Measurements from ENCODE around the gene BIRC2. TPM values are rescaled to one million over a fixed set of nuclear protein-coding genes. Genes with fewer than 3 reads are reported as not detected.

The BIRC2 gene
- total and polyA plus RNA-seq, 2 experiments from 2014 or later = 60.7 to 73.7 TPM

DNA sequence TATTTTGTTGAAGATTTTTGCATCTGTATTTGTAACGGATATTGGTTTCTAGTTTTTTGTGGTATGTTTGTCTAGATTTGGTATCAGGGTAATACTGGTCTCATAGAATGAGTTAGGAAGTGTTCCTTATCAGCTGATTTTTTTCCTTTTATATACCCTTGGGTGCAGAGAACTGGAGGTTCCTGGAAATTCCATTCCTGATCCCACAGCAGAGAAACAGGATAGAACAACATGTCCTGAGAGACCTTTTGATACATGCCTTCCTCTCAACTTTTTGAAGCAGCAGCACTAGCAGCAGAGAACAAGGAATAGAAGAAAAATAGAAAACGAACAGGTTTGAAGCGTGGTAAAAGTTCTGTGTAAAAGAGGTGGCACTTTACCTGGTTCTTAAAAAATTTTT is 36.8 kb downstream of the BIRC2 start:
- Histone ChIP-seq H3K4me1 (ENCODE audit: insufficient read depth) (no peaks in the 10 kb centered on the region), H4K20me1 (ENCODE audit: insufficient read depth) (no peaks in the 10 kb centered on the region), H3K9ac (no peak overlapping the region), H3K9me2 (ENCODE audit: insufficient read depth) (no peaks in the 10 kb centered on the region), H3K27me3 (replicated peaks; ENCODE audit: insufficient read depth) (no peaks in the 10 kb centered on the region), H3K9me3 (ENCODE audit: low read depth) (no peaks in the 10 kb centered on the region), H3K27ac (no peak overlapping the region), H3K79me2 (ENCODE audit: insufficient read depth) (peaks cover 53% of the 10 kb centered on the region), H3F3A (ENCODE audit: insufficient read depth) (peaks cover 44% of the 10 kb centered on the region; the same call in 1 of the 2 replicates), H3K4me2 (ENCODE audit: unreplicated experiment) (no peak overlapping the region), H3K36me3 (ENCODE audit: low read depth) (peaks cover 59% of the 10 kb centered on the region), H2AFZ (no peak overlapping the region), H3K4me3 (no peak overlapping the region)
- in situ Hi-C loops (cut with MboI) = no loop called here
- TF ChIP-seq EZH2phosphoT487 (IDR thresholded peaks at IDR 0.05; ENCODE audit: insufficient read depth, low read depth) = no peak
- 97 to 99% methylated on average over 3 of the region's 3 CpGs for WGBS, 2 experiments (ENCODE audit: low coverage in 1 of 2, low lambda C conversion rate in 2 of 2, missing lambda C conversion rate in 2 of 2)
- DNase-seq = no peak

DNA sequence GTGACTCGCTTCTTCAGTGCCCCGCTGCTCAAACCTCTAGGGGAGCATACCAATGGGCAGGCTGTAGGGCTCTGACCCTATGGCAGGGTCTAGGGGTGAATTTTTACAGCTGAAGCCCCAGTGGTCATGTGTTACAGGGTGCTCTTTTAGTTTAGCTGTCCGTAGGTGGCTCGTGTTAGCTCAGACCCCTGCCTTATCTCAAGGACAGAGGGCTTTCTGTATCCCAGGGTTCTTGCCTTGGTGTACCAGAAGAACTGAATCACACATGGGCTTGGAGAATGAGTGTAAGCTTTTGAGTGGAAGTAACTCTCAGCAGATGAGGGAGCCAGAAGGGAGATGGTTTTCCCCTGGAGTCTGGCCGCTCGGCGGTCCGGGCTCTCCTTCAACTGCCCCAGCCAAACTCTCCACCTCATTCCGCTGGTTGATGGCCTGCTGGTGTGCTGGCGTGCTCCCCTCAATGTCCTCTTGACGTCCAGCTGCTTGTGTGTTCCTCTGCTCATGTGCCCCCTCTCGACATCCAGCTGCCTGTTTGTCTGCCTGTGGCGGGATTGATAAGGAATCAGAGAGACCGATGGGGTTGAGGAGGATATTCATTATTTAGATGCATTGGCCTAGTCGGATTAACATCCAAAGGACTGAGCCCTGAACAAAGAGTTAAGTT is 37.5 kb downstream of the BIRC2 start:
- Histone ChIP-seq H3K27ac (no peak overlapping the region), H3K27me3 (replicated peaks; ENCODE audit: insufficient read depth) (no peaks in the 10 kb centered on the region), H2AFZ (no peak overlapping the region), H3F3A (ENCODE audit: insufficient read depth) (peaks cover 51% of the 10 kb centered on the region; the same call in 1 of the 2 replicates), H3K79me2 (ENCODE audit: insufficient read depth) (peaks cover 46% of the 10 kb centered on the region), H3K36me3 (ENCODE audit: low read depth) (peaks cover 59% of the 10 kb centered on the region), H3K4me3 (no peak overlapping the region), H3K4me1 (ENCODE audit: insufficient read depth) (no peaks in the 10 kb centered on the region), H3K4me2 (ENCODE audit: unreplicated experiment) (no peak overlapping the region), H3K9ac (no peak overlapping the region), H3K9me3 (ENCODE audit: low read depth) (no peaks in the 10 kb centered on the region), H3K9me2 (ENCODE audit: insufficient read depth) (no peaks in the 10 kb centered on the region), H4K20me1 (ENCODE audit: insufficient read depth) (no peaks in the 10 kb centered on the region)
- in situ Hi-C loops (cut with MboI) = loop anchor here (5.0 kb wide), 1 partner anchor 113 kb away; no protein-coding TSS in a partner anchor
- no peak for TF ChIP-seq EZH2phosphoT487 (IDR thresholded peaks at IDR 0.05; ENCODE audit: insufficient read depth, low read depth)
- TF ChIP-seq EZH2 (IDR thresholded peaks at IDR 0.05; ENCODE audit: insufficient read depth, poor library complexity, severe bottlenecking) = no peak
- WGBS, 2 experiments (ENCODE audit: low coverage in 1 of 2, low lambda C conversion rate in 2 of 2, missing lambda C conversion rate in 2 of 2) = 86 to 89% methylated on average over 15 of the region's 15 CpGs
- DNase-seq = no peak

DNA sequence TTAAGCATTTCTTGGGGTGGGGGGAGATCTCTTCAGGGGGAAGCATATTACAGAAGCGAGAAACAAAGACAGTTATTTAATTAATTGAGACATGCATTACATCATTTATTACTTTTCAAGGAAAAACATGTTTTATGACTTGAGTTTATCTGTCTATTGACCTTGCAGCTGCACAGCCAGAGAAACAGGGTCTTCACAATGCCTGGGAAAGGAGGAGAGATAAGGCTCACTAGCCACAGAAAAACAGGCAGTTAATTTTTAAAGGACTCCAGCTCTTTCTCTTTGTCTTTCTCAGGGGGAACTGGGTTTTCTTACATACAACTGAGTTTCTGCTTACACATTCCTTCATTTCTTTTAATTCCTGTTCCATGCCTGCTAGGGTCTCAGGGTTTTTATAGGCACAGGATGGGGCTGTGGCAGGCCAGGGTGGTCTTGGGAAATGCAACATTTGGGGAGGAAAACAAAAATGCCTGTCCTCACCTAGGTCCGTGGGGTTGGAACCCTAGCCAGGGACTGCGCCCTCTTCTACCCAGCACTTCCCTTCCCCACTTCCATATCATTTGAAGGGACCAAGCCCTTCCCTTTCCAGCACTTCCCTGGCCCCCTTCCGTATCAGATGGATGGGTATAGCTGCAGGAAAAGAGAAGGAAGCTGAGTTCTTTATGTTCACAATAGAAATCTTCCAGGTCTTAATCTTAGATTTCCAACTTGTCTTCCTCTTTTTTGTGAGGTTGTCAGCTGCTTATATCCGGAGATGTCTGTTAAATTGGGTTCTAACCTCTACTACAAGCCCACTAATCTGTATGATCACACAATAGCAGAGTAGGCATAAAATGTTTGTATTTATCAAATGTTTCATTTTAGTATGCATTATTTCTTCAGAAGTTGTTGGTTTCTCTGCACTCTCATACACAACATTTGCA is 38.3 kb downstream of the BIRC2 start:
- no peak for TF ChIP-seq EZH2 (IDR thresholded peaks at IDR 0.05; ENCODE audit: insufficient read depth, poor library complexity, severe bottlenecking)
- TF ChIP-seq EZH2phosphoT487 (IDR thresholded peaks at IDR 0.05; ENCODE audit: insufficient read depth, low read depth) = no peak
- Histone ChIP-seq H3K9me3 (ENCODE audit: low read depth) (no peaks in the 10 kb centered on the region), H3K4me2 (ENCODE audit: unreplicated experiment) (no peak overlapping the region), H3K36me3 (ENCODE audit: low read depth) (peaks cover 53% of the 10 kb centered on the region), H3K9me2 (ENCODE audit: insufficient read depth) (no peaks in the 10 kb centered on the region), H3K4me1 (ENCODE audit: insufficient read depth) (no peaks in the 10 kb centered on the region), H2AFZ (no peak overlapping the region), H3F3A (ENCODE audit: insufficient read depth) (peaks cover 53% of the 10 kb centered on the region; the same call in 1 of the 2 replicates), H3K27me3 (replicated peaks; ENCODE audit: insufficient read depth) (no peaks in the 10 kb centered on the region), H3K27ac (no peak overlapping the region), H4K20me1 (ENCODE audit: insufficient read depth) (no peaks in the 10 kb centered on the region), H3K4me3 (no peak overlapping the region), H3K79me2 (ENCODE audit: insufficient read depth) (peaks cover 42% of the 10 kb centered on the region), H3K9ac (no peak overlapping the region)
- WGBS, 2 experiments (ENCODE audit: low coverage in 1 of 2, low lambda C conversion rate in 2 of 2, missing lambda C conversion rate in 2 of 2) = 97 to 98% methylated on average over 5 of the region's 5 CpGs
- in situ Hi-C loops (cut with MboI) = loop anchor here (5.0 kb wide), 1 partner anchor 112 kb away; no protein-coding TSS in a partner anchor
- no peak for DNase-seq

DNA sequence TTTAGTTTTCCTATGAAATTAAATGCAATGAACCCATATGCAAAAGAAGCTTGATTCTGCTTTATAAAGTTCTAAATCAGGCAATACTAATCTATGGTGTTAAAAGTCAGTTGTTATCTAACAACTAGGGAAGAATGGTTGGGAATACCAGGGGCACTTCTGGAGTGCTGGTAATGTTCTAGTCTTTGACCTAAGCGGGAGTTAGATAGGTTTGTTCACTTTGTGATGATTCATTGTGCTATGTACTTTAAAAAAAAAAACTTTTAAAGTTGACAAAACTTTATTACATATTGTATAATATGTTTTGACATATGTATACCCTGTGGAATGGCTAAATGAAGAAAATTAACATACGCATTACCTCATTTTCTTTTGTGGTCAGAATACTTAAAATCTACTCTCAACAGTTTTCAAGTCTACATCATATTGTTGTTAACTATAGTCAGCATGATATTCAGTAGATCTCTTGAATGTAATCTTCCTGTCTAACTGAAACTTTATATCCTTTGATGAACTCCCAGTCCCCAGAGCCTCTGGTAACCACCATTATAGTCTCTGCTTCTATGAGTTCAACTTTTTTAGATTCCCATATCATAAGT is 39.2 kb downstream of the BIRC2 start:
- Histone ChIP-seq H3F3A (ENCODE audit: insufficient read depth) (peaks cover 53% of the 10 kb centered on the region; the same call in 1 of the 2 replicates), H2AFZ (no peak overlapping the region), H3K4me1 (ENCODE audit: insufficient read depth) (no peaks in the 10 kb centered on the region), H3K4me3 (no peak overlapping the region), H3K27me3 (replicated peaks; ENCODE audit: insufficient read depth) (no peaks in the 10 kb centered on the region), H3K27ac (no peak overlapping the region), H3K9me2 (ENCODE audit: insufficient read depth) (no peaks in the 10 kb centered on the region), H3K9ac (no peak overlapping the region), H3K36me3 (ENCODE audit: low read depth) (peaks cover 45% of the 10 kb centered on the region), H4K20me1 (ENCODE audit: insufficient read depth) (no peaks in the 10 kb centered on the region), H3K9me3 (ENCODE audit: low read depth) (no peaks in the 10 kb centered on the region), H3K79me2 (ENCODE audit: insufficient read depth) (peaks cover 44% of the 10 kb centered on the region), H3K4me2 (ENCODE audit: unreplicated experiment) (no peak overlapping the region)
- no peak for DNase-seq
- in situ Hi-C loops (cut with MboI) = loop anchor here (5.0 kb wide), 1 partner anchor 111 kb away; no protein-coding TSS in a partner anchor
- TF ChIP-seq EZH2 (IDR thresholded peaks at IDR 0.05; ENCODE audit: insufficient read depth, poor library complexity, severe bottlenecking) (no peak), EZH2phosphoT487 (IDR thresholded peaks at IDR 0.05; ENCODE audit: insufficient read depth, low read depth) (no peak)
- WGBS, 2 experiments (ENCODE audit: low coverage in 1 of 2, low lambda C conversion rate in 2 of 2, missing lambda C conversion rate in 2 of 2) = 96 to 100% methylated on average over 2 of the region's 2 CpGs
